Progenitor cell of endocrine pancreas (in vitro differentiated cells): Measurements from ENCODE around the gene GNLY. TPM values are rescaled to one million over a fixed set of nuclear protein-coding genes. Genes with fewer than 3 reads are reported as not detected.

Source experiments
- DNase-seq: peaks from one replicate; pipeline ENCODE4 v3.0.0; 2021; ENCODE audit warnings: low spot score; ENCODE audit not compliant: unreplicated experiment
- H3K27ac Mint-ChIP-seq: 2 replicates; pipeline ENCODE4 v1.8.0; 2021; ENCODE audit warnings: mild to moderate bottlenecking, moderate library complexity, mixed read lengths
- H3K27me3 Mint-ChIP-seq: 2 replicates; pipeline ENCODE4 v1.8.0; 2021; ENCODE audit warnings: mixed read lengths
- H3K36me3 Mint-ChIP-seq: 2 replicates; pipeline ENCODE4 v1.8.0; 2022; ENCODE audit warnings: mixed read lengths; ENCODE audit not compliant: insufficient read depth
- H3K4me1 Mint-ChIP-seq: 2 replicates; pipeline ENCODE4 v1.8.0; 2021; ENCODE audit warnings: low read depth, mixed read lengths
- H3K4me3 Mint-ChIP-seq: 2 replicates; pipeline ENCODE4 v1.8.0; 2021; ENCODE audit warnings: low read depth, mild to moderate bottlenecking, moderate library complexity, mixed read lengths
- H3K9me3 Mint-ChIP-seq: 2 replicates; pipeline ENCODE4 v1.8.0; 2021; ENCODE audit warnings: low read depth, mixed read lengths
- CTCF ChIP-seq: fragments of 200-600 bp; sonication (generic); IDR thresholded peaks from one replicate; pipeline ENCODE4 v1.5.0; 2021; ENCODE audit warnings: antibody characterized with exemption, mild to moderate bottlenecking; ENCODE audit not compliant: unreplicated experiment
- total RNA-seq: library from RNA; stranded (reverse); gene quantifications from 2 replicates; pipeline ENCODE4 v1.2.1, GENCODE V29; 2021

Gene GNLY
- total RNA-seq, 1 donor from 2014 or later, result not detected

DNA sequence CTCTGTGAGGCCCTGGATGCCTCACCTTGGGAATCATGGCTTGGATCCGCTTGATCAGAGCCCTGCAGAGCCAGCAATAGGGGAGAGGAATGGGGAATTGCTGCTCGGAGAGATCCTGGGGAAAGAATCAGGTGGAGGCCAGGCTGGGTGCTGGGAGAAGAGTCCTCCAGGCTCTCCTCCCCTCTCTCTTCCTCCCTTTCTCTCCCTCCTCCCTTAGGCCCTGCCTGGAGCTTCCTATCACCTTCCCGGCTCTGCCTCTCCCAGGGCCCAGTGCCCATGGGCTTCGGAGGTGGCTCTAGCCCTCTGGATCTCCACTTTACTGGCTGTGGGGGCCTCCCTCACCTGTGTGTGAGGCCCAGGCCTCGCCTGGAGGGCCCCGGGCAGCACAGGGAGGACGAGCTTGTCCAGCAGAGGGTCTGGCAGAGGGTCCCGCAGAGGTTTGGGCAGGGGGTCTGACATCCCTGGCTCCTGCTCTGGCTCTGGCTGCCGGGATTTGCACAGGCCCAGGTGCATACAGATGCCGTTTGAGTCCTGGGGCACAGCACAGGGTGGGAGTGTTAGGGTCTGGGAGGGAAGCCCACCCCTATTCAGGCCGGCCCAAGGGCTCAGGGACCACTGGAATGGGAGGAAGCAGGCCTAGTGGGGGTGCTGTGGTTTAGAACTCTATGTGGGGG, 28.8 kb upstream of the GNLY start:
- no peak for TF ChIP-seq CTCF
- DNase-seq, result no peak
- no peak overlapping the region for H3K4me3 Mint-ChIP-seq
- no peaks in the 10 kb centered on the region for H3K9me3 Mint-ChIP-seq
- H3K4me1 Mint-ChIP-seq, result no peaks in the 10 kb centered on the region
- no peaks in the 10 kb centered on the region for H3K36me3 Mint-ChIP-seq
- peak overlapping the region; percentile 67 for H3K27ac Mint-ChIP-seq
- no peaks in the 10 kb centered on the region for H3K27me3 Mint-ChIP-seq

GRCh38 chr2:85666016-85666415, 28.1 kb upstream of the GNLY start:
- H3K36me3 Mint-ChIP-seq, result no peaks in the 10 kb centered on the region
- H3K4me1 Mint-ChIP-seq, result no peaks in the 10 kb centered on the region
- peak overlapping the region; percentile 67 for H3K27ac Mint-ChIP-seq
- TF ChIP-seq CTCF, result no peak
- no peak overlapping the region for H3K4me3 Mint-ChIP-seq
- no peaks in the 10 kb centered on the region for H3K27me3 Mint-ChIP-seq
- no peak for DNase-seq
- no peaks in the 10 kb centered on the region for H3K9me3 Mint-ChIP-seq

DNA sequence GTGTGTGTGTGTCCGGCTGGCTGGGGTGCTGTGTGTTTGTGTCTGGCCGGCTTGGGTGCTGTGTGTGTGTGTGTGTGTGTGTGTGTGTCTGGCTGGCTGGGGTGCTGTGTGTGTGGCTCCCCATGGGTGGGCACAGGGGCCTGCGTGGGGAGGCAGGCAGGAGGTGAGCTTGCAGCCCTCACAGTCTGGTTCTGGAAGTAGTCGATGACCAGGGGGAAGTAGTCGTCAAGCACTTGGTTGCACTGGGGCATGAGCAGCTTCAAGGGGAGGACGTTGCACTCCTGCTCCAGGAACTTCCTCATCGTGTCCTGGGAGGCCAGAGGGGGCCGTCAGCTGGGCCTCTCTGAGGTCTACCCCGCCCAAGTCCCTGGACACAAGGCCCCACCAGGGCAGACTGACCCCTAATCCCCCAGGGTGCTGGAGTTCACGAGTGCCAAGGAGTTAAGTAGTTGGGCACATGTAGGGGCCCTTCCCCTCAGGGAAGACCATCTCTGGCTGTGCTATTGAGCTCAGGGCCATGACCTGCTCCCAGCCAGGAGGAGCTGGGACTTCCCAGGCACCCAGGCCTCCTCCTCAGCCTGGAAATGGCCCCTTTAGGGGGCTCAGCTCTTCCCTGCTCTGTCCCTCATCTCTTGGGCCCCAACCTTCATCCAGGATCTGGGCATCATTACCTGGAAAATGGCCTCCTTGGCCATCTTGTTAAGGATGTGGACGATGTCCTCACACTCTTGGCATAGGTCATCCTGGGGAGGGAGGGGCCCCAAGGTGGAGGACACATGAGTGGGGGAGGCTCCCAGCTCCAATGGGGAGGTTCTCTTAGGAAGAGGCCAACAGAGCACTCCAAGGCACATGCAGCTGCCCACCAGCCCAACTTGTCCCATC, 27.5 kb upstream of the GNLY start:
- no peaks in the 10 kb centered on the region for H3K27me3 Mint-ChIP-seq
- no peak overlapping the region for H3K4me3 Mint-ChIP-seq
- no peaks in the 10 kb centered on the region for H3K36me3 Mint-ChIP-seq
- no peaks in the 10 kb centered on the region for H3K9me3 Mint-ChIP-seq
- no peaks in the 10 kb centered on the region for H3K4me1 Mint-ChIP-seq
- no peak for DNase-seq
- no peak for TF ChIP-seq CTCF
- H3K27ac Mint-ChIP-seq, result no peak overlapping the region

DNA sequence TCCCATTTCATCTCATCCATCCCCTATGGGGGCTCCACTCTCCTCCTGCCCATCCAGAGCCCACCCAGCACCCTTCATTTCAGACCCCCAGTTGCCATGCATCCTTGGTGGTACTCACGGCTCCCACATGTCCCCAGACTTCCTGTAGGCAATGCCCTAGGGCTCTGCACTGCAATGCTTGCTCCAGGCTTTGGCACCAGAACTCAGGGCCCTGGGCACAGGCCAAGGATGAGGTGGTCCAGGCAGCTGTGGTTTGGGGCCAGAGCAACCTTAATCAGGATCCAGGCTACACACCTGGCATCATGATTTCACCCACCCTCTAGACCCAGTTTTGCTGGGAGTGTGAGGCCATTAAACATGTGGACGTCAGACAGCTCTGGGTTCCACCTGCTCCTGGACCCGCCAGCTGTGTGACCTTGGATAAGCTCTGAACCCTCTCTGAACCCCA, 26.6 kb upstream of the GNLY start:
- Mint-ChIP-seq H3K27me3 (no peaks in the 10 kb centered on the region), H3K9me3 (no peaks in the 10 kb centered on the region), H3K4me1 (no peaks in the 10 kb centered on the region), H3K4me3 (no peak overlapping the region), H3K36me3 (no peaks in the 10 kb centered on the region), H3K27ac (no peak overlapping the region)
- DNase-seq, result no peak
- no peak for TF ChIP-seq CTCF

GRCh38 chr2:85668009-85668856, 25.9 kb upstream of the GNLY start, which contains the start of gene SFTPB:
SFTPB (minus strand) TSS chr2:85668199; CDS start chr2:85668183, 16 bp downstream.
- no peak for TF ChIP-seq CTCF
- H3K27ac Mint-ChIP-seq, result no peak within 1 kb of the TSS
- H3K27me3 Mint-ChIP-seq, result no peaks in the 10 kb centered on the region
- H3K9me3 Mint-ChIP-seq, result no peaks in the 10 kb centered on the region
- no peaks in the 10 kb centered on the region for H3K36me3 Mint-ChIP-seq
- H3K4me3 Mint-ChIP-seq, result no peak within 1 kb of the TSS
- no peak for DNase-seq
- H3K4me1 Mint-ChIP-seq, result no peaks in the 10 kb centered on the region
